ENCODE results near the gene ABCC1.
"Not testable (repeated sequence)": the region's sequence is repeated elsewhere in the genome, so short reads cannot be mapped to it uniquely, and the experiment has no call there.

ABCC1 gene

DNA sequence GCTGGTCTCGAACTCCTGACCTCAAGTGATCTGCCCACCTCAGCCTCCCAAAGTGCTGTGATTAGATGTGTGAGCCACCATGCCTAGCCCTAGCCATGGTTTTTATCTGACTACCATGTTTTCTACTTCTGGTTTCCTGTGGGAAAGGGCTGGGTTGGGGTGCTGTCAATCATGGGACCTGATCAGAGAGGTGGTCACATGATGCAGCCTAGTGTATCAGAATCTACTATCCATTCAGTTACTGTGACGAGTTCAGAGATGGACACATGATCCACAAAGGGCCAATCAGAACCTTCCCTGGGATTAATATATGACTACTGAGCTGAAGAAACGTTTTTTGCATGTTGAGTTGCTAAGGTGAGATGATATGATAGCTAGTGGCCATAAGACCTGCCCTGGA, 214.8 kb downstream of the ABCC1 start:
- no peak for DNase-seq

DNA sequence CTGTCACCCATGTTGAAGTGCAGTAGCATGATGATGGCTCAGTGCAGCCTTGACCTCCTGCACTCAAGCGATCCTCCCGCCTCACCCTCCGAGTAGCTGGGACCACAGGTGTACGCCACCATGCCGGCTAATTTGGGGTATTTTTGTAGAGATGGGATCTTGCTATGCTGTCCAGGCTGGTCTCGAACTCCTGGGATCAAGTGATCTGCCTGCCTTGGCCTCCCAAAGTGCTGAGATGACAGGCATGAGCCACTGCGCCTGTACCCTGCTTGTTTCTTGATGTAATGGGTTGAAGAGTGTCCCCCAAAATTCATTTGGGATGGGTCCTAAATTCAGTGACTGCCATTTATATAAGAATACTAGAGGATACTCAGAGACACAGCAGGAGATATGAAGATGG, 216.7 kb downstream of the ABCC1 start:
- no peak for DNase-seq

DNA sequence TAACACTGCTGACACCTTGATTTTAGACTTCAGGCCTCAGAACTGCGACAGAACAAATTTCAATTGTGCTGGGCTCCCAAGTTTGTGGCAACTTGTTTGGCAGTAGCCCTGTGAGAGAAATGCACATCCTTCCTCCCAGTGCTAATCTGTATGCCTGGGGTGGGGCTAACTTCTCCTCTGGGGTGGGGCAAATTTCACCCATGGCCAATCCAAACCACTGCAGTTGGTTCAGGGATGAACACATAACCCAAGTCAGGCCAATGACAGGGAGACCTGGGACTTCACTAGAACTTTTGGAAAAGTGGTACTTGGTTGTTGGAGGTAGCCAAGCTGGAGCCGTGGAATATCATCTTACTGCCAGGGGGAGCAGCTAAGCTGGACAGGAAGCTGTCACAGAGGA, 217.5 kb downstream of the ABCC1 start:
- DNase-seq = no peak

- no peak for DNase-seq
Measured at GRCh38 chr16:16167927-16168326, 218.5 kb downstream of the ABCC1 start.

DNA sequence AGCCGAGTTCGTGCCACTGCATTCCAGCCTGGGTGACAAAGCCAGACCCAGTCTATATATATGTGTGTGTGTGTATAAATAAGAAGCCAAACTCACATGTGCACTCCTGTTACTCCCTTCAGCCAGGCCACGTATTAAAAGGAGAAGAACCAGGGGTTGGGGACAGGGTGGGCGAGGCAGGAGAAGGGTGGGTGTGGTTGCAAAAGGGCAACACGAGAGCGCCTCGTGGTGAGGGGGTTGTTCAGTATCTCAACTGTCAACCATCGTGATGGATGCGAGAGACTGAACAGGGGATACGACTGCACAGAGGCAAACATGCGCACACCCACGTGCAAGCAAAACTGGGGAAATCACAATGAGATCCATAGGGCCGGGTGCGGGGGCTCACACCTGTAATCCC, 219.0 kb downstream of the ABCC1 start:
- no peak for DNase-seq

GRCh38 chr16:16169615-16170014, 220.2 kb downstream of the ABCC1 start:
- DNase-seq = no peak

DNA sequence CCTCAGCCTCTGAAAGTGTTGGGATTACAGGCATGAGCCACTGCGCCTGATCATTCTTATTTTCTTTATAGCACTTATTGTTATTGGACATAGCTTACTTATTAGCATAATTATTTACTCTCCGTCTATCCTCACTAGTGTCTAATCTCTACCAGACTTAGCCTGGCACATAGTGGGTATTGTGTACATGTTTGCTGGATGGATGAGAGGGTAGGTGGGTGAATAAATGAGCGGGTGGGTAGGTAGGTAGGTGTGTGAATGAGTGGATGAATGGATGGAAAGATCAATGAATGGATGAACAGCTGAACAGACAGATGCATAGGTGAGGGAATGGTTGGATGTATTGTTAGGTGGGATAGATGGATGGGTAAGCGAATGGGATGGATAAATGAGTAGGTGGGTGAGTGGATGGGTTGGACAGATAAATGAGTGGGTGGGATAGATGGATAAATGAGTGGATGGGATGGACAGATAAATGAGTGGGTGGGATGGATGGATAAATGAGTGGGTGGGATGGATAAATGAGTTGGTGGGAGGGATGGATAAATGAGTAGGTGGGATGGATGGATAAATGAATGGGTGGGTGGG, 222.0 kb downstream of the ABCC1 start:
- DNase-seq = no peak

DNA sequence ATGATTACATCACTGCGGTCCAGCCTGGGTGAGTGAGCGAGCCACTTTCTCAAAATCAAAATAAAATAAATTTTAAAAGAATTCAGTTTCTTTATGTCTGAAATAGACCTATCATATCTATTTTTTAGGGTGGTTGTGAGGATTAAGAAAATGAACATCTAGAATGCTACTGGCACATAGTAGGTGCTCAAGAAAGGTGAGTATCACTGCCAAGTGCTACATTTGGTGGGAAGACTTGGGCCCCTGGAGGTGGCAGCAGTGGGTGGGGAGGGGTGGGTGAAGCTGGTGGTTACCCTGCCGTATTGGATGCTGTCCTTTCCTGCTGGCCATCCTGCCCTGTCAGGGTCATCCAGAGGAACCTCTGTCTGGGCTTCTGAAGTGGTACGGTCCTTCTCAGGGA, 223.6 kb downstream of the ABCC1 start:
- DNase-seq = no peak

GRCh38 chr16:16175296-16175695, 225.9 kb downstream of the ABCC1 start:
- no peak for DNase-seq

DNA sequence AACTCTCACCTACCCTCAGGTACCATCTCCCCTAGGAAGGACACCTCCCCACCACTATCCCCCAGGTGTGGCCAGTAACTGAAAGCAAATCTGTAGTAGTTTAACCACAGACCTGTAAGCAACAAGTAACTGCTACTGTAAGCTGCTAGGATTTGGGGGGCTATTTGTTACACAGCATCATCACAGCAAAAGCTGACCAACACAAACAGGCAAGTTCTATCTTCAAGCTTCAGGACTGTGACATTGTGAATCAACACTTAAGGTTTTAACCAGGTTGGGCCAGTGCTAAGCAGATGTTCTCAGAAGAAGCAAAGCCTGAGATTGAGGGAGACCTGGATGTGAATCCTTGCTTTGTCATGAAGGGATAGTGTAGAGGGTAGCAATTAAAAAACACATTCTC, 226.9 kb downstream of the ABCC1 start:
- DNase-seq = no peak

GRCh38 chr16:16178455-16179162, 229.2 kb downstream of the ABCC1 start:
- no peak for DNase-seq

- not testable (repeated sequence) for DNase-seq
Measured at GRCh38 chr16:16181748-16182147, 232.3 kb downstream of the ABCC1 start.

GRCh38 chr16:16182918-16183317, 233.5 kb downstream of the ABCC1 start:
- DNase-seq = no peak

DNA sequence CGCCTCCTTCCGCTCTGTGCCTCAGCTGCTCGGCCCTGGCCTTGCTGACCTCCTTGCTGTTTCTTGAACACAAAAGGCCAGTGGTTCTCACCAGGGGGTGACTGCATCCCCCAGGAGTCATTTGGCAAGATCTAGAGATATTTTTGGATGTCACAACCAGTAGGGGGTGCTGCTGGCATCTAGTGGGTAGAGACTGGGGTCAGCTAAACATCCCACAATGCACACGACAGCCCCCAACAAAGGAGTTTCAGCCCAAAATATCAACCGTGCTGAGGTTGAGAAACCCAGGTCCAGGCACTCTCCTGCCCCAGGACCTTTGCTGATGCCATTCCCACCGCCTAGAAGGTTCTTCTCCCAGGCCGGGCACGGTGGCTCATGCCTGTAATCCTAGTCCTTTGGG, 234.1 kb downstream of the ABCC1 start:
- no peak for DNase-seq

DNA sequence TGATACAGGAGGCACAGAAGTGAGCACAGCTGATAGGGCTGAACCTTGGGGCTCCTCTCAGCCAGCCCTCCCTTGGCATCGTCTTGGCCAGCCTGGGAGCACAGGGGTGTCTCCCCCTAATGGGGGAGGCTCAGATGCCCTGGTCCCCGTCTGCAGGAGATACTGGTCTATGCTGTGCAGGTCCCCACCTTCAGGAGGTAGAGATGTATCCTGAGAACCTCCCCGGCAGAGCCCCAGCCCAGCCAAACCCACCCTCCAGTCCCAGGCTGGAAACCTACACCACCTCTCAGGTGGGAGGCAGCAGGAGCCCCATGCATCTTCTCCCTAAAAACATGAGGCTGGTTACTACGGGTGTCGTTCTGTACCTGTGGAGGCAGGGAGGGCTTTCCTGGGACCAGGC, 235.2 kb downstream of the ABCC1 start:
- DNase-seq = no peak

- no peak for DNase-seq
Measured at GRCh38 chr16:16185095-16185494, 235.7 kb downstream of the ABCC1 start.

DNA sequence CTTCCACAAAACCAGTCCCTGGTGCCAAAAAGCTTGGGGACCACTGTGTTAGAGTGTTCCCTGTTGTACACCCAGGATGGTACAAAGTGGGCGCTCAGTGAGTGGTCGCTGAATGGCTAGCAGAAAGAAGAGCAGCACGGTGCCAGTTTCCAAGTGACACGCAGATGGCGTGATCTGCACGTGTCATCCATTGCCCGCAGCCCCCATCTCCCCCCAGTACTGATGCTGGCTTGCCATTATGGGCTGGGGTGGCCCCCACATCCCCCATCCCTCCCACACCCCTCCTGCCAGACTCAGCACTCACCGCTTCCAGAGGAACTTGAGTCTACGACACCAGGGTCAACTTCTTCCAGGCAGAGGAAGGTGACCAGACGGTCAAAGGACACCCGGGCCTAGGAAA, 237.4 kb downstream of the ABCC1 start:
- no peak for DNase-seq

DNA sequence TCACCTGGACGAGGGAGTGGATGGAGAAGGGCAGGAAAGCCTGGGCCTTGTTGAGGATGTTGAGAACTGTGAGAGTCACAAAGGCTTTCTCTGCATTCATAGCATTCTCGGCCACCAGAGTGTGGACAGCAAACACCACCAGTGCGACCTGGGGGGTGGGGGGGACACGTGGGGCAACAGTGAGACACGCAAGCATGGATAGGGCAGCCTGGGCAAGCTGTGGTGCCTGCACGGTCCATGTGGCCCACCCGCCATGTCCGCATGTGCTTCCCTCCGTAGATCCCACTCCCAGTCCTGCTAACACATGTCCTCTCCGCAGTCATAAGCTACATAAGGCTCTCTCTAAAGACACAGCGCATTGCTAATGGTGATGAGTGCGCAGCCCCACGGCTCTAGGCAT, 239.4 kb downstream of the ABCC1 start:
- no peak for DNase-seq

GRCh38 chr16:16189842-16190241, 240.4 kb downstream of the ABCC1 start:
- DNase-seq = no peak

DNA sequence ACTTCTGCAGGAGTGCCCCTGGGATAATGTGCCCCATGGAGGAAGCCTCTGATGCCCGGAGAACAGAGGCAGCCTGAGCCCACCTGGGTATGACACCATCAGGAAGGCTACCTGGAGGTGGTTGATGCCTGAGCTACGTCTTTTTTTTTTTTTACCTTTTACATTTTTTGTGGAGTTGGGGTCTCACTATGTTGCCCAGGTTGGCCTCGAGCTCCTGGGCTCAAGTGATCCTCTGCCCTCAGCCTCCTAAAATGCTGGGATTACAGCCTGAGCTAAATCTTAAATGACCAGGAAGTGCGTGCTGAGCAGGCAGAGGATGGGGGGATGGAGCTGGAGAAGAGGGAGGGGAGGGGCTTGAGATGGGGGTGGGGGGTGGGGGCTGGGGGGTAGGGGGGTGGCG, 241.1 kb downstream of the ABCC1 start:
- DNase-seq = no peak

GRCh38 chr16:16190966-16191365, 241.6 kb downstream of the ABCC1 start:
- DNase-seq = not testable (repeated sequence)

- DNase-seq = no peak
Measured at GRCh38 chr16:16191493-16192167, 242.2 kb downstream of the ABCC1 start.

All from NCI-H345 (cell line).